C4-2B (cell line): ENCODE results near the gene KCNS1.

Experiments used
- ZFX ChIP-seq: fragments of 450-650 bp; IDR thresholded peaks from 2 replicates; pipeline ENCODE4 v1.6.1; 2017
- TF ChIP-seq, protein P1 (sequence below): fragments of 450-650 bp; conservative IDR thresholded peaks from 2 replicates; pipeline ENCODE4 v1.5.1; 2017; ENCODE audit warnings: mild to moderate bottlenecking

DNA sequence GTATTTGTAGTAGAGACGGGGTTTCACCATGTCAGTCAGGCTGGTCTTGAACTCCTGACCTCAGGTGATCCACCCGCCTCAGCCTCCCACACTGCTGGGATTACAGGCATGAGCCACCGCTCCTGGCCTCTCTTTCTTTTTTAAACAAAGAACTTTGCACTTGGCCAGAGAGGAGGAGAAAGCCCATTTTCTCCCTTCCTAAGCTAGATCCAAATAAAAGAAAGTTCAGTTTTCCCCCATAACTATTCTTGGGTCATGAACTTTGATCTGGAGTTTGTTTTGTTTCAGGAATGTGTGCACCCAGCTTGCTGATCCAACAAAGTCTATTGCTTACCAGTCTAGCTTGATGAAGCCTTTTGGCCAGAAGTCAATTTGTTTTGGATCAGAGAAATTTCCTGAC, 23.4 kb downstream of the KCNS1 start:
- TF ChIP-seq, protein P1, sequence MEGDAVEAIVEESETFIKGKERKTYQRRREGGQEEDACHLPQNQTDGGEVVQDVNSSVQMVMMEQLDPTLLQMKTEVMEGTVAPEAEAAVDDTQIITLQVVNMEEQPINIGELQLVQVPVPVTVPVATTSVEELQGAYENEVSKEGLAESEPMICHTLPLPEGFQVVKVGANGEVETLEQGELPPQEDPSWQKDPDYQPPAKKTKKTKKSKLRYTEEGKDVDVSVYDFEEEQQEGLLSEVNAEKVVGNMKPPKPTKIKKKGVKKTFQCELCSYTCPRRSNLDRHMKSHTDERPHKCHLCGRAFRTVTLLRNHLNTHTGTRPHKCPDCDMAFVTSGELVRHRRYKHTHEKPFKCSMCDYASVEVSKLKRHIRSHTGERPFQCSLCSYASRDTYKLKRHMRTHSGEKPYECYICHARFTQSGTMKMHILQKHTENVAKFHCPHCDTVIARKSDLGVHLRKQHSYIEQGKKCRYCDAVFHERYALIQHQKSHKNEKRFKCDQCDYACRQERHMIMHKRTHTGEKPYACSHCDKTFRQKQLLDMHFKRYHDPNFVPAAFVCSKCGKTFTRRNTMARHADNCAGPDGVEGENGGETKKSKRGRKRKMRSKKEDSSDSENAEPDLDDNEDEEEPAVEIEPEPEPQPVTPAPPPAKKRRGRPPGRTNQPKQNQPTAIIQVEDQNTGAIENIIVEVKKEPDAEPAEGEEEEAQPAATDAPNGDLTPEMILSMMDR: no peak
- TF ChIP-seq ZFX: no peak
